Parathyroid adenoma (tissue), 2 donors: Measurements from ENCODE around the gene ZNF189.
A peak's percentile ranks its signal among the peaks of the same experiment; 100 is the strongest.

ENCODE experiments used
- H2AFZ ChIP-seq: fragments of 300-600 bp; sonication (generic); one replicate; pipeline ENCODE4 v1.7.0; 2017; ENCODE audit warnings: antibody characterized with exemption, mild to moderate bottlenecking
- H3K27ac ChIP-seq: fragments of 300-600 bp; sonication (generic); one replicate; pipeline ENCODE4 v1.7.0; 2017
- H3K27me3 ChIP-seq: fragments of 300-600 bp; sonication (generic); one replicate; pipeline ENCODE4 v1.7.0; 2017; ENCODE audit warnings: low read length; ENCODE audit not compliant: control insufficient read depth, insufficient read depth
- H3K36me3 ChIP-seq: fragments of 300-600 bp; sonication (generic); one replicate; pipeline ENCODE4 v1.7.0; 2017; ENCODE audit warnings: low read length; ENCODE audit not compliant: control insufficient read depth, insufficient read depth
- H3K4me1 ChIP-seq: fragments of 300-600 bp; sonication (generic); one replicate; pipeline ENCODE4 v1.7.0; 2017; ENCODE audit warnings: control low read depth
- H3K4me2 ChIP-seq: fragments of 300-600 bp; sonication (generic); one replicate; pipeline ENCODE4 v1.7.0; 2017; ENCODE audit warnings: low read length
- H3K4me3 ChIP-seq: fragments of 300-600 bp; sonication (generic); one replicate; pipeline ENCODE4 v1.7.0; 2017; ENCODE audit warnings: low read depth, low read length
- H3K79me2 ChIP-seq: fragments of 300-600 bp; sonication (generic); one replicate; pipeline ENCODE4 v1.7.0; 2017; ENCODE audit warnings: control low read depth
- H3K9ac ChIP-seq: fragments of 300-600 bp; sonication (generic); one replicate; pipeline ENCODE4 v1.7.0; 2017; ENCODE audit warnings: mild to moderate bottlenecking
- H3K9me3 ChIP-seq: fragments of 300-600 bp; sonication (generic); one replicate; pipeline ENCODE4 v1.7.0; 2017; ENCODE audit warnings: low read length; ENCODE audit not compliant: control insufficient read depth
- TF ChIP-seq, protein P1 (sequence below): fragments of 300-600 bp; sonication (generic); IDR thresholded peaks from one replicate; pipeline ENCODE4 v1.7.0; 2017; ENCODE audit warnings: antibody characterized with exemption, mild to moderate bottlenecking
- donor health status: primary hyperparathyroidism.

The ZNF189 gene

DNA sequence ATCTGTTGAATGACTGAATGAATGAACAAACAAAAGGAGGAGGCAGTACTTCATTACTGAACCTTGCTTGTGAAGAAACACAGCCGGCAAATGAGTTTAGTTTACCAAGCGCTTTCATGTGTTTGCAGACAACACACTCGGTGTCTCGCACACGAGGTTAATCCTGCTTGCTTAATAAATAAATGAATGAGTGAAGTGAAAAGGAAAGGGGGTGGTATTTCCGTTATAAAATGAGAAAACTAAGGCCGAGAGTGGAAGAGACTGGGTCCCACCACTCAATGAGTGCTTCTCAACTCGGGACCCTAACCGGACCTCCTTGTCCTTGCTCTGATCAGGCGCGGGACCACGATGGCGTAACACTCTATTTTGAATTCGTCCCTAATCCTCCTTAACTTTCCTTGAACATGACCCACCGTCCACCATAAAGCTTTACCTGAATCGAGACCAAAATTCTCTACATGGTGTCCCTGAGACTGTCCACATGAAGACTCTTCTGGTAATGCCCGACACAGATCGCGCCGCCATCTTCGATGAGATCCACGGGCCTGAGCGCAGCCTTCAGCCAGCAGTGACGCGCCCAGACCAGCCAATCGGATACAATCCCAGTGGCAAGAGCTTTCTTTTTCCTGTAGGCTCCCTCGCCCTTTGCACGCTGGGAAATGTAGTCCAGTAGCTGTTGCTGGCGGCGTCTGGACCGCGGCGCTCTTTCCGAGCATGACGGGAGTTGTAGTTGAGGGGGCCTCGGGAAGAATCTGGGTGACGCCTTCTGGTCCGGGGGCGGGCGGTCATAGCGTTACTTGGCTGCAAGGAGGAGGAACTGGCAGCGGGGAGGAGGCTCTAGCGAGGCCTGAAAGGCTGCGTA lies at the start of gene ZNF189, which contains the start of gene MRPL50:
Gene ZNF189, plus strand, starts transcription at position 784 of the 862 bp plus-strand sequence. CDS start 306 bp downstream, outside the sequence.
Gene MRPL50, minus strand, starts transcription at position 551 of the 862 bp plus-strand sequence. Its CDS starts 26 bp downstream, at position 525.
- peak within 1 kb of the TSS; percentile 37 for H3K9ac ChIP-seq
- TF ChIP-seq, protein P1, sequence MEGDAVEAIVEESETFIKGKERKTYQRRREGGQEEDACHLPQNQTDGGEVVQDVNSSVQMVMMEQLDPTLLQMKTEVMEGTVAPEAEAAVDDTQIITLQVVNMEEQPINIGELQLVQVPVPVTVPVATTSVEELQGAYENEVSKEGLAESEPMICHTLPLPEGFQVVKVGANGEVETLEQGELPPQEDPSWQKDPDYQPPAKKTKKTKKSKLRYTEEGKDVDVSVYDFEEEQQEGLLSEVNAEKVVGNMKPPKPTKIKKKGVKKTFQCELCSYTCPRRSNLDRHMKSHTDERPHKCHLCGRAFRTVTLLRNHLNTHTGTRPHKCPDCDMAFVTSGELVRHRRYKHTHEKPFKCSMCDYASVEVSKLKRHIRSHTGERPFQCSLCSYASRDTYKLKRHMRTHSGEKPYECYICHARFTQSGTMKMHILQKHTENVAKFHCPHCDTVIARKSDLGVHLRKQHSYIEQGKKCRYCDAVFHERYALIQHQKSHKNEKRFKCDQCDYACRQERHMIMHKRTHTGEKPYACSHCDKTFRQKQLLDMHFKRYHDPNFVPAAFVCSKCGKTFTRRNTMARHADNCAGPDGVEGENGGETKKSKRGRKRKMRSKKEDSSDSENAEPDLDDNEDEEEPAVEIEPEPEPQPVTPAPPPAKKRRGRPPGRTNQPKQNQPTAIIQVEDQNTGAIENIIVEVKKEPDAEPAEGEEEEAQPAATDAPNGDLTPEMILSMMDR = no peak
- peak within 1 kb of the TSS; percentile 82 for H2AFZ ChIP-seq
- H3K4me1 ChIP-seq = peaks cover 2% of the 10 kb centered on the region
- H3K27ac ChIP-seq = peak within 1 kb of the TSS; percentile 75
- no peaks in the 10 kb centered on the region for H3K27me3 ChIP-seq
- H3K79me2 ChIP-seq = peaks cover 25% of the 10 kb centered on the region
- H3K36me3 ChIP-seq = no peaks in the 10 kb centered on the region
- H3K9me3 ChIP-seq = no peaks in the 10 kb centered on the region
- H3K4me3 ChIP-seq = peak within 1 kb of the TSS; percentile 82
- H3K4me2 ChIP-seq = peak within 1 kb of the TSS; percentile 84

DNA sequence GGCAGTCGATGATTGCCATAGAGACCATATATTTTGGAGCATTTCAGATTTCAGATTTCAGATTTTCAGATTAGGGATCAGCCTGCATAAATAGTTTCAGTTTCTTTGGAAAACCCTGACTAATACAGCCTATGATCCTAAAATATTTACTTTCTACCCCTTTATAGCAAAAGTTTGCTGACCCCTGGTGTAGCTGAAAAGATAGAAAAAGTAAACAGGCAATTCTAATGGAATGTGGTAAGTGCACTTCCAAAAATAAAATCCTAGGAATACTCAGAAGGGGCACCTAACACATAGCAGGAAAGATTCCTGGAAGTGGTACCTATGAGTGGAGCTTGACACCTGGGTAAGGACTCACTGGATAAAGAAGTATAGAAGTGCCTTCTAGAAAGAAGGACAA lies 48.4 kb upstream of the ZNF189 start:
- TF ChIP-seq, protein P1 = no peak
- no peak overlapping the region for H3K4me3 ChIP-seq

DNA sequence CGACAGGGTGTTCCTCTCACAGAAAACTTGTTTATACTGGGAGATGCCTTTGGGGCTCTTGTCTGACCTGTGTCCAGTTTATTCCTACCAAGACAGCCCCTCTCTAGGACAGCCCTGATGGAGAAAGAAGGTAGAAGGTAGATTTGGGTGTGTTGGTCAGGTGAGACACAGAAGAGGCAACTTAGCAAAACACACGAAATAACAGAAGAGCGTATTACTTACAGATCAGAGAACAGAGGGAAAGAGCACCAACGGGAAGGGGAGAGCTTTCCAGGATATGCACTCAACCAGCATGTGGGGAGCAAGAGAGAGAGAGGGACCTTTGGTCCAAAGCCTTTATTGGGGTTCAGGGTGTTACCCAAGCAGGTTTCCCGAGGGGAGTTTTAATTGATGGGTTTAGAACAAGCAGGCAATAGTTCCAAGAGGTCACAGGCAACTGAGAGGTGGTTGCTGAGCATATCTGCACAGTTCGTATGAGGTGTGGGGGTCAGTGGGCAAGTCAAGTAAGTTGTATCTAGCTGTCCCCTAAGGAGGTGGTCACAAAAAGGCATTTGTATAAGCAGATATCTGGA lies 45.7 kb upstream of the ZNF189 start:
- Histone ChIP-seq H3K4me3 (no peak overlapping the region), H3K4me2 (no peak overlapping the region), H3K27me3 (no peaks in the 10 kb centered on the region), H3K27ac (no peak overlapping the region), H3K79me2 (no peaks in the 10 kb centered on the region), H3K9ac (no peak overlapping the region), H3K4me1 (no peaks in the 10 kb centered on the region), H3K36me3 (no peaks in the 10 kb centered on the region), H3K9me3 (no peaks in the 10 kb centered on the region), H2AFZ (no peak overlapping the region)
- TF ChIP-seq, protein P1 = no peak

More for the DNA sequence above, 48.4 kb upstream of the ZNF189 start:
- Histone ChIP-seq H3K27me3 (no peaks in the 10 kb centered on the region), H3K27ac (no peak overlapping the region), H3K4me2 (no peak overlapping the region), H3K9ac (no peak overlapping the region), H3K36me3 (no peaks in the 10 kb centered on the region), H3K79me2 (no peaks in the 10 kb centered on the region), H2AFZ (no peak overlapping the region), H3K9me3 (no peaks in the 10 kb centered on the region), H3K4me1 (no peaks in the 10 kb centered on the region)

DNA sequence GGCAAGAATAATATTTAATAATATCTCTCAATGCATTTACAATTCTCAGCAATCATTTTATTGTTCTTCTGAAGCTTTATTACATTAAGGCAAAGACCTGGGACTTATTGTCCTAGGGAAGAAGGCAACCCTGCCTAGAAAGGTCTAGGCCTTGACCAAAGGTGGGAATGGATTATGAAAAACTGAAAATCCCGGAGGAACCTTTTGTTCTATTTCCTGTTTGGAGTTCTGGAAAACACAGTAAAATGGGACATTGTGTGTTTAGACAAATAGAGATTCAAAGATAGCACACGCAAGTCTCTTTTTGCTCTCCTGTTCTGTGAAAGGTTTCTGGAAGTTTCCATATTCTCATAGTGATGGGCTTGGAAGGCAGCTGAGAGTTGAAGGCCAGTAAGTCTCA lies 45.0 kb upstream of the ZNF189 start:
- H2AFZ ChIP-seq = no peak overlapping the region
- no peak overlapping the region for H3K27ac ChIP-seq
- H3K36me3 ChIP-seq = no peaks in the 10 kb centered on the region
- H3K9me3 ChIP-seq = no peaks in the 10 kb centered on the region
- H3K4me2 ChIP-seq = no peak overlapping the region
- no peaks in the 10 kb centered on the region for H3K27me3 ChIP-seq
- H3K4me1 ChIP-seq = no peaks in the 10 kb centered on the region
- no peak overlapping the region for H3K9ac ChIP-seq
- TF ChIP-seq, protein P1 = no peak
- no peak overlapping the region for H3K4me3 ChIP-seq
- H3K79me2 ChIP-seq = no peaks in the 10 kb centered on the region
